ENCODE results near the gene TSPAN31.

The TSPAN31 gene

GRCh38 chr12:57744777-57745484 lies at the start of gene TSPAN31:
Gene TSPAN31, plus strand, starts transcription at chr12:57745039. Its CDS starts 116 bp downstream, at chr12:57745155.
- TF ChIP-seq CTCF (IDR thresholded peaks at IDR 0.05; ENCODE audit: low read depth, low read length), result no peak
- H3K4me3 ChIP-seq (ENCODE audit: low read depth, low read length), result peak within 1 kb of the TSS; percentile 78

- TF ChIP-seq CTCF (IDR thresholded peaks at IDR 0.05; ENCODE audit: low read depth, low read length), result no peak
- H3K4me3 ChIP-seq (ENCODE audit: low read depth, low read length), result no peak overlapping the region
These were observed 48.9 kb upstream of the TSPAN31 start for GRCh38 chr12:57695770-57696432.

GRCh38 chr12:57697076-57697475 lies 47.8 kb upstream of the TSPAN31 start:
- H3K4me3 ChIP-seq (ENCODE audit: low read depth, low read length), result no peak overlapping the region
- no peak for TF ChIP-seq CTCF (IDR thresholded peaks at IDR 0.05; ENCODE audit: low read depth, low read length)

- no peak overlapping the region for H3K4me3 ChIP-seq (ENCODE audit: low read depth, low read length)
- no peak for TF ChIP-seq CTCF (IDR thresholded peaks at IDR 0.05; ENCODE audit: low read depth, low read length)
These were observed 46.4 kb upstream of the TSPAN31 start for GRCh38 chr12:57698414-57698813.

GRCh38 chr12:57700317-57700716 lies 44.5 kb upstream of the TSPAN31 start:
- TF ChIP-seq CTCF (IDR thresholded peaks at IDR 0.05; ENCODE audit: low read depth, low read length), result no peak
- no peak overlapping the region for H3K4me3 ChIP-seq (ENCODE audit: low read depth, low read length)

GRCh38 chr12:57707250-57707649 lies 37.6 kb upstream of the TSPAN31 start:
- TF ChIP-seq CTCF (IDR thresholded peaks at IDR 0.05; ENCODE audit: low read depth, low read length), result no peak
- no peak overlapping the region for H3K4me3 ChIP-seq (ENCODE audit: low read depth, low read length)

GRCh38 chr12:57708296-57708695 lies 36.5 kb upstream of the TSPAN31 start:
- no peak overlapping the region for H3K4me3 ChIP-seq (ENCODE audit: low read depth, low read length)
- no peak for TF ChIP-seq CTCF (IDR thresholded peaks at IDR 0.05; ENCODE audit: low read depth, low read length)

Data from WI38 (cell line).